GM19467 (cell line): ENCODE results near the gene ARHGAP6.
"Not testable (repeated sequence)": the region's sequence is repeated elsewhere in the genome, so short reads cannot be mapped to it uniquely, and the experiment has no call there.

ENCODE experiments used
- ATAC-seq: cut with Tn5 transposase; IDR thresholded peaks from one replicate; pipeline ENCODE4 v1.9.1; 2021; ENCODE audit warnings: mild to moderate bottlenecking, moderate library complexity; ENCODE audit not compliant: unreplicated experiment

Gene ARHGAP6

GRCh38 chrX:11365426-11365825, 300.3 kb downstream of the ARHGAP6 start:
- ATAC-seq: no peak

GRCh38 chrX:11364835-11365234, 300.9 kb downstream of the ARHGAP6 start:
- ATAC-seq: no peak

- ATAC-seq: not testable (repeated sequence)
These were observed 301.9 kb downstream of the ARHGAP6 start for GRCh38 chrX:11363825-11364224.

GRCh38 chrX:11363069-11363594, 302.6 kb downstream of the ARHGAP6 start:
- peak; percentile 95 for ATAC-seq

GRCh38 chrX:11361666-11362065, 304.1 kb downstream of the ARHGAP6 start:
- not testable (repeated sequence) for ATAC-seq

GRCh38 chrX:11355944-11356343, 309.8 kb downstream of the ARHGAP6 start:
- not testable (repeated sequence) for ATAC-seq

- no peak for ATAC-seq
These were observed 310.3 kb downstream of the ARHGAP6 start for GRCh38 chrX:11355259-11355909.

GRCh38 chrX:11352296-11352741, 313.4 kb downstream of the ARHGAP6 start:
- ATAC-seq: no peak

GRCh38 chrX:11351375-11352295, 314.1 kb downstream of the ARHGAP6 start:
- peak; percentile 30 for ATAC-seq

GRCh38 chrX:11349661-11350337, 315.9 kb downstream of the ARHGAP6 start:
- no peak for ATAC-seq

- no peak for ATAC-seq
These were observed 316.7 kb downstream of the ARHGAP6 start for GRCh38 chrX:11349020-11349419.

GRCh38 chrX:11347300-11347699, 318.4 kb downstream of the ARHGAP6 start:
- ATAC-seq: no peak

- no peak for ATAC-seq
These were observed 319.5 kb downstream of the ARHGAP6 start for GRCh38 chrX:11346121-11346682.

GRCh38 chrX:11342673-11343072, 323.0 kb downstream of the ARHGAP6 start:
- no peak for ATAC-seq

- peak; percentile 71 for ATAC-seq
These were observed 324.2 kb downstream of the ARHGAP6 start for GRCh38 chrX:11341274-11342201.

GRCh38 chrX:11337292-11338009, 328.3 kb downstream of the ARHGAP6 start:
- no peak for ATAC-seq

GRCh38 chrX:11336201-11336600, 329.5 kb downstream of the ARHGAP6 start:
- no peak for ATAC-seq

- no peak for ATAC-seq
These were observed 331.6 kb downstream of the ARHGAP6 start for GRCh38 chrX:11334165-11334564.

GRCh38 chrX:11331788-11332187, 333.9 kb downstream of the ARHGAP6 start:
- no peak for ATAC-seq
